Upper lobe of right lung (tissue), 1 donor: Measurements from ENCODE around the gene EXOSC7. TPM values are rescaled to one million over a fixed set of nuclear protein-coding genes. Genes with fewer than 3 reads are reported as not detected.

Experiments
- ATAC-seq: fragments of 200-7000 bp; cut with Tn5 transposase; one replicate; pipeline ENCODE4 v1.9.1; 2020; ENCODE audit warnings: mild to moderate bottlenecking, moderate library complexity
- DNase-seq: peaks from one replicate; pipeline ENCODE4 v3.0.0-alpha.2; 2020
- H3K27ac ChIP-seq: fragments of 200-600 bp; one replicate; pipeline ENCODE4 v1.8.0; 2022
- H3K27me3 ChIP-seq: fragments of 200-600 bp; one replicate; pipeline ENCODE4 v1.8.0; 2022; ENCODE audit warnings: mild to moderate bottlenecking
- H3K36me3 ChIP-seq: fragments of 200-600 bp; one replicate; pipeline ENCODE4 v1.8.0; 2022
- H3K4me1 ChIP-seq: fragments of 200-600 bp; one replicate; pipeline ENCODE4 v1.8.0; 2022
- H3K4me3 ChIP-seq: fragments of 200-600 bp; one replicate; pipeline ENCODE4 v1.8.0; 2022; ENCODE audit warnings: mild to moderate bottlenecking
- H3K9me3 ChIP-seq: fragments of 200-600 bp; one replicate; pipeline ENCODE4 v1.8.0; 2022
- CTCF ChIP-seq: fragments of 200-600 bp; IDR thresholded peaks from one replicate; pipeline ENCODE4 v1.8.0; 2022; ENCODE audit warnings: antibody characterized with exemption
- intact Hi-C: fragments of 100-400 bp; cut with DNase I; formaldehyde crosslinking; loops from one replicate; pipeline ENCODE4 v1.11.0; 2022
- total RNA-seq: library from RNA; stranded (reverse); fragmentation: NEBNext Ultra II Directional; extraction: Animal tissue kit (Norgen Biotek cat#: 25700); gene quantifications from one replicate; pipeline ENCODE4 v1.2.1, GENCODE V29; 2021
- donor health status: DM: no; HTN: yes; CAD: no; lungs with severe emphysema.

EXOSC7 gene
- total RNA-seq, 1 donor from 2014 or later = 36.2 TPM

GRCh38 chr3:45008117-45008516, 32.1 kb downstream of the EXOSC7 start:
- Histone ChIP-seq H3K36me3 (peaks cover 37% of the 10 kb centered on the region), H3K4me1 (peaks cover 31% of the 10 kb centered on the region), H3K27ac (no peak overlapping the region), H3K9me3 (no peaks in the 10 kb centered on the region), H3K4me3 (no peak overlapping the region), H3K27me3 (no peaks in the 10 kb centered on the region)
- intact Hi-C loops = no loop called here
- ATAC-seq (no peak), DNase-seq (no peak)
- TF ChIP-seq CTCF = no peak

DNA sequence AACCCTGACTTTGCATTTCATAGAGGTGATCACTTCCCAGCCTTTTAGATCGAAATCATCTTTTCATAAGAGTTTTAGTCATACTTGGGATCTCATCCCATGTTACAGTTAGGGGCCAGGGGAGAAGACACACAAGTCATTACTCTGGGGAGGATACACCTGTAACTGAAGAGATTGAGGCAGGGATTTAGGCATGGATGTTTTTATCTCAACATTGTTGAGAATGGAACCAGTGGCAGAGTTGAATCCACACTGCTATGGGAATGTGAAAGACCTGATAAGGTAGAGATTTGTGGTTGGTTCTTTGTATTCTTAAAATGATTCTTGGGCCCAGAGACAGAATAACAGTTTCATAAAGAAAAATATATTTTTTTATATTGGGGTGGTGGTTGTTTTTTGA, 33.8 kb downstream of the EXOSC7 start:
- no peak for TF ChIP-seq CTCF
- ATAC-seq (no peak), DNase-seq (no peak)
- Histone ChIP-seq H3K27me3 (no peaks in the 10 kb centered on the region), H3K36me3 (peaks cover 34% of the 10 kb centered on the region), H3K9me3 (no peaks in the 10 kb centered on the region), H3K27ac (peak overlapping the region; percentile 81), H3K4me3 (no peak overlapping the region), H3K4me1 (peaks cover 35% of the 10 kb centered on the region)
- intact Hi-C loops = no loop called here

DNA sequence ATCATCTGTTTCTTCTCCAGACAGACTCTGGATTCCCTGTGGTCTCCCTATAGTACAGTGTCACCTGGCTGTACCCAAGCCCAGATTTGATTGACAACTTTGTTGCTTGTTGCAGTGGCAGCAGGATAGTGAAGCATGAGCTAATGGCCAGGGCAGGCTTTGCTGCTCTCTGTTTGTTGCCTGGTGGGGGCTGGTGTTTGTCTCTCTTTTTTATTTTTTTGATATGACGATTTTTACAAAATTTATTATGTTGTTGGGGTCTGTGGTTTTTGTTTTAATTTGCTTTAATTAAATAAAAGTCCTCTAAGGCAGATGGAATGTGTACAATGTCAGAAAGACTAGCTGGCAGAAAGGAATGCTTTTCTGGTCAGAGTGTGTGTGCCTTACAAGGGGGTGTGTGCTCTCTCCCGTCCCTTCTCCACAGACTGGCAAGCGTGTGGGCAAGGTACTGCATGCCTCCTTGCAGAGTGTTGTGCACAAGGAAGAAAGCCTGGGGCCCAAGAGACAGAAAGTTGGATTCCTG, 34.8 kb downstream of the EXOSC7 start:
- peaks cover 35% of the 10 kb centered on the region for H3K4me1 ChIP-seq
- peak; percentile 83 for ATAC-seq
- TF ChIP-seq CTCF = no peak
- H3K9me3 ChIP-seq = no peaks in the 10 kb centered on the region
- H3K4me3 ChIP-seq = no peak overlapping the region
- peak overlapping the region; percentile 81 for H3K27ac ChIP-seq
- no peaks in the 10 kb centered on the region for H3K27me3 ChIP-seq
- DNase-seq = no peak
- peaks cover 26% of the 10 kb centered on the region for H3K36me3 ChIP-seq
- intact Hi-C loops = no loop called here

- intact Hi-C loops = no loop called here
- Histone ChIP-seq H3K36me3 (peaks cover 23% of the 10 kb centered on the region), H3K9me3 (no peaks in the 10 kb centered on the region), H3K4me3 (no peak overlapping the region), H3K27me3 (no peaks in the 10 kb centered on the region), H3K27ac (peak overlapping the region; percentile 81), H3K4me1 (peaks cover 36% of the 10 kb centered on the region)
- no peak for TF ChIP-seq CTCF
- DNase-seq (peak; percentile 67), ATAC-seq (peak; percentile 75)
These were observed 35.9 kb downstream of the EXOSC7 start for GRCh38 chr3:45011756-45012508.

DNA sequence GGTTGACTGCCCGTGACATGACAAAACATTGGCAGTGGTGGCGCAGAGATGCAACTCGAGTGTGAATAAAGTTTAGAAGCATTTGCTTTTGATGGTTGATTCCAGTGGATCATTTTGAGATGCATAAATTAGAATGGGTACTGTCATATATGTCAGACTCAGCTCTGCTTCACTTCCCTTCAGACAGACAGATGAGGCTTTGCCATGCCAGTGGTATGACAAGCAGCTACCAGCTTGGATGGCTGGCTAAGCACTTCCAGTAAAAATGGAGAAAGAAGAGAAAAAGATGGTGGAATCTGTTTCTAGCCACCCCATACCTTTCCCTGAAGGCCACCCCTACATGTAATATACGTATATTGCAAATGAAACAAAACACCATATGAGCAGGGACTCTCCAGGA, 36.5 kb downstream of the EXOSC7 start:
- no peak for DNase-seq
- H3K9me3 ChIP-seq = no peaks in the 10 kb centered on the region
- H3K4me3 ChIP-seq = no peak overlapping the region
- H3K4me1 ChIP-seq = peaks cover 42% of the 10 kb centered on the region
- H3K27ac ChIP-seq = peak overlapping the region; percentile 81
- H3K27me3 ChIP-seq = no peaks in the 10 kb centered on the region
- ATAC-seq = no peak
- TF ChIP-seq CTCF = no peak
- intact Hi-C loops = no loop called here
- peaks cover 16% of the 10 kb centered on the region for H3K36me3 ChIP-seq
